Activated naive CD4-positive, alpha-beta T cell treated with anti-CD3 and anti-CD28 coated beads, Interleukin-2, amount 50 U/mL, for 16 hours (primary cell): ENCODE results near the gene RHOXF2.
"Not testable (repeated sequence)": the region's sequence is repeated elsewhere in the genome, so short reads cannot be mapped to it uniquely, and the experiment has no call there.

Experiments
- DNase-seq: peaks from one replicate; pipeline ENCODE4 v3.0.0-alpha.2; 2020

The RHOXF2 gene, protein sequence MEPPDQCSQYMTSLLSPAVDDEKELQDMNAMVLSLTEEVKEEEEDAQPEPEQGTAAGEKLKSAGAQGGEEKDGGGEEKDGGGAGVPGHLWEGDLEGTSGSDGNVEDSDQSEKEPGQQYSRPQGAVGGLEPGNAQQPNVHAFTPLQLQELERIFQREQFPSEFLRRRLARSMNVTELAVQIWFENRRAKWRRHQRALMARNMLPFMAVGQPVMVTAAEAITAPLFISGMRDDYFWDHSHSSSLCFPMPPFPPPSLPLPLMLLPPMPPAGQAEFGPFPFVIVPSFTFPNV

DNA sequence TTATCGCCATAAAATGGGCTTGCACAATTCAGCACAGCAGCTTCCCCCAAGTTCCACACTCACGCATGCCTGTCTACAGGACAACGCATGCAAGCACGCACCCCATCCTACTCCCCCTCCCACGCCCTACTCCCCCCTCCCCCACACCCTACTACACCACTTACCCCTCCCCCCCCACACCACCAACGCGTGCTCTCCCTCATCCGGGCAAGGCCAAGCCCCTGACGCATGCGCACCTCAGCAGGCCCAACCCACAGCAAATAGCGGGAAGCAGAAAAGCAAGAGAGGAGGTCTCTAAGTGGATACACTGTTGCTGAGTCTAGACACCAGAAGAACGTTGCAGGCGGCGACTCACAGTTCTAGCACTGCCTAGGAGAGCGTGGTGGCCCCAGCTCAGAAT is at the start of gene RHOXF2:
Gene RHOXF2, plus strand, starts transcription at position 301 of the 400 bp plus-strand sequence. CDS start 138 bp downstream, outside the sequence.
- DNase-seq = not testable (repeated sequence)

DNA sequence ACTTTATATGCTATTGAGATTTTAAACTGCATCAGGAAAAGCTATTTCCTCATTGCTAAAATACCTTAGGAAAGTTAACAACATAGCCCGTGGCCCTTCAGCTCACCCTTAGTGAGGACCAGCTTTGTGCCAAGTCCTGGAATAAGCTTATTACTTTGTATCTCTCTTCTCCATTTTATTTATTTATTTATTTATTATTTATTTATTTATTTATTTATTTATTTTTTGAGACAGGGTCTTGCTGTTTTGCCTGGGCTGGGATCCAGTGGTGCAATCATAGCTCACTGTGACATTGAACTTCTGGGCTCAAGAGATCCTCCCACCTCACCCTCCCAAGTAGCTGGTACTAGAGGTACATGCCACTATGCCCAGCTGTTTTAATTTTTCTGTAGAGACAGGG is 49.0 kb upstream of the RHOXF2 start:
- no peak for DNase-seq

DNA sequence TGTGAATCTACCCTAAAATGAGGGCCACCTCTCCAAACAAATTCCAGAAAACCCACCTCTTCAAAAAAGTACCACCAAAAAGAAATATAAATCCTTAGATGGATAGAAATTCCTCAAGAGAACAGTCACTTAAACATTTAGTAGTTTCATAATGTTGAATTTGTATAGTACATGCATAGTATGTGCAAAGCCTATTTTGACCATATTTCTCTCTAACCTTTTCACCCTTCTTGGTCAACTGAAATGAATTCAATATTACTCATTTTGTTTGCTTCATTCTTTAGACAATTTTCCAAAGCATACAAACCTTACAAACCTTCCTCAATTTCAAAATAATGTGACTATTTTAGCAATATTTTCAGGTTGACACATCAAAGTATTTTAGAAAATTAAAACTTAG is 46.8 kb upstream of the RHOXF2 start:
- DNase-seq = no peak

DNA sequence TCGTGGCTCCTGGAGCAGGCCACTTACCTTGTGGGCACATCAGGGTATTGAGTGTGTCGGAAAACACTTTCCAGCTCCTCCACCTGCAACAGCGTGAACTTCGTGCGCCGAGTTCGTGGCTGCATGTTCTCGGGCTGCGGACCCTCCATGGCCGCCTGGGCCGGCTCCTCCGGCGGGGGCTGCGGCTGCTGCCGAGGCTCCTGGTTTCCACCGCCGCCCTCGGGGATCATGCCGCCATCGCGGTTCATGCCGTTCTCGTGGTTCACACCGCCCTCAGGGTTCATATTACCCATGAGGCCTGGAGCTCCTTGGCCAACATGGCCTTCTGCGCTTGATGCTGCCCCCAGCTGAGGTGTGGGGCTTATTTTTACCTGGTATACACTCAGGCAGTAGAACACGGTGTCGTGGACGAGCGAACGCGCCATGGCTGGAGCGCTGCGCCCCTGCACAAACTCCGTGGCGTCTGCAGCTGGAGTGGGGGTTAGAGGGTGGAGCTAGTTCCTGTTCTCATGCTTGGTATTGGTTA is 42.9 kb upstream of the RHOXF2 start, which contains the start of gene RHOXF1:
Gene RHOXF1, minus strand, starts transcription at position 476 of the 526 bp plus-strand sequence. Its CDS starts 51 bp downstream, at position 425.
- DNase-seq = no peak

DNA sequence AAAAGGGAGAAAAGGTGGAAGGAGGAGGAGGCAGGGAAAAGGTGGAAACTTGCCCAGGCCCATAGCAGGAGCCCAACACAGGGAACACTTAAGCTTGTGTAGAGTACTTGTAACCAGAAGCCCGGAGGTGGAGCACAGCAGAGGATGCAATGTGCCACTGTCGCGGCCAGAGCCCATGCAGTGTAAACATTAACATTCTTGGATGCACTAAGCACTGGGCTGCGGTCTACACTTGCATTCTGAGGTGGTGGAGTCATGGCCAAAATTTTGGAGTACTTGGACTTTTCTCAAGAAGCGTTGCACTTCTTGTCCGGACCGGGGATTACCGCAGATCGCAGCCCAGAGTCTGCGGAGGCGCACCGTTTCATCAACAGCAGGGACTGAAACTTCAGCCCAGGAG is 38.2 kb upstream of the RHOXF2 start:
- DNase-seq = no peak

DNA sequence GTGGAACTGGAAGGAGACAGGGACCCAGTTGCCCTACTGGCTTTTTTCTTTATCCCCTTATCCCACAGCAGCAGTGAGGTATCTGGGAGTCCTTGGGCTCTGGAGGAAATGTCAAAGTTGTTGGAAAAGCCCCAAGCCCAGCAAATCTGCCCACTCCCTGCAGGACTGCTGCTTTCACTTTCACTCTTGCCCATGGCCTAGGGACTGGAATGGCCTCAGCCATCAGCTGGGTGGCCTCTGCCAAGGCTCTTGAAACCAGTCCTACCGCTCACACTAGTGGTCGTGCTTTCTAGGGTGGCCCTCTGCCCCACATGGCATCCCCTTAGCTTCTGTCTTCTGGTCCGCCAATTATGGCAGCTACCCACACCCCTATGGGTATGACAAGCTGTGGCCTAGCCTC is 33.0 kb upstream of the RHOXF2 start:
- no peak for DNase-seq

DNA sequence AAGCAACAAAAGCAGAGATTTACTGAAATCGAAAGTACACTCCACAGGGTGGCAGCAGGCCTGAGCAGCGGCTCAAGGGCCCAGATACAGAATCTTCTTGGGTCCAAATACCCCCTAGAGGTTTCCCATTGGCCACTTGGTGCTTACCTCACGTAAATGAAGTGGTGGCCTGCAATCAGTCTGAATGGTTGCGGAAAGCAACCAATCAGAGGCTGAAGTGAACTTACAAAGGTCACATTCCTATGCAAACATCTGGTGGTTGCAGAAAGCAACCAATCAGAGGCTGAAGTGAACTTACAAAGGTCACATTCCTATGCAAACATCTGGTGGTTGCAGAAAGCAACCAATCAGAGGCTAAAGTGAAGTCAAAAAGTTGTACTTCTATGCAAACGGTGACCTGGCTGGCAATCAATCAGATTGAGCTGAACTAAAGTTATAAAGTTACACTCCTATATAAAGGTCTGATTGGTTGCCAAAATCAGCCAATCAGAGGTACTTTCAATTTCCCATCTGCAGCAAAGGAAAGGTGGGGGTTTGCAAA is 30.0 kb upstream of the RHOXF2 start:
- DNase-seq = not testable (repeated sequence)

DNA sequence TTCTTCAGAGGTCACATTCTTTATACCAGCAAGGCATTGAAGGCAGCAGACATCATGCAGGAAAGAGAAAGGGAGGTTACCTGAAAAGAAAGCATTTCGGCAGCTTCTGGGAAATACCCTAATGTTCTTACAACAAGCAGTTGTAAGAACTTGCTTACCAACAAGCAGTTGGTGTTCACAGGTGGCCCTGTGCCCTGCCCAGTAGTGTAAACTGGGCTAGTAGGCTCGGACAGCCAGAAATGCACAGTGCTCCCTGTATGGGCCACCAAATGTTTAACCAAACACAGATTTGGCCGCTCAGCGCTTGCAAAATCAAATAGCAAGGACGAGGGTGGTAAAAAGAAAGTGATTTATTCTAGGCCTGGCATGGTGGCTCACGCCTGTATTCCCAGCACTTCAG is 22.3 kb upstream of the RHOXF2 start:
- DNase-seq = no peak

DNA sequence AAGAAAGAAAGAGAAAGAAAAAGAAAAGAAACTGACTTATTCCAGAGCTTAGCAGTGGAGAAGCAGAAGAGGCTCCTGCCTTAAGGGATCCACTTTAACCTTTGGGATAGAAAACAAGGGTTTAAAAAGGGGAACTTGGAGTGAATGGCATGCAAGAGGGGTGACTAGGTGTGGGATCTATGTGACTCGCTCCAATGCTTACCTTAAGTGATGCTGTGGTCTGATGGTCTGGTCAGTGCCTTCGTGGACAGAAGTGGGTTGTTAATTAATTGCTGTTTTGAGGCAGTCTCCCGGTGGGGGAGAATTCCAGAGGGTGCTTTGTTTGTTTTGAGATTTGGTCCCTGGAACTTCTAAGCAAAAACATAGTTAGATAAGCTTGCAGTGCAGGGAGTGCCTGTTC is 21.6 kb upstream of the RHOXF2 start:
- no peak for DNase-seq

DNA sequence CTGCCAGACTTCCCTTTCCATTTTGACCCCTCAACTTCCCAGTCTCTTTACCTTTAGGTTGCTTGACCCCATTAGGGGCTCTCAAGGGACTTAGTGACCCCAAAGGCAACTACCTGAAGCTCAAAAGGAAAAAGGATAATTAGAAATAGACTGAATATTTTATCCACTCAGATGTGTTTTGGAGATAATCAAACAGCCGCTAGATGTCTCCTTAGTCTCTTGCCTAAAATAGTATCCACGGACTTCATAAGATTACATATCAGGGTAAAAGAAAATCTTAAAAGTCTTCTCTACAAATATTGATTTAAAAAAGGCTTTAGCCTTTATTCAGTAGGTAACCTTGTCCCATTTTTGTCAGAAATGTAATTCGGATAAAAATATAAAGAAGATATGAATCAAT is 21.0 kb upstream of the RHOXF2 start:
- no peak for DNase-seq

DNA sequence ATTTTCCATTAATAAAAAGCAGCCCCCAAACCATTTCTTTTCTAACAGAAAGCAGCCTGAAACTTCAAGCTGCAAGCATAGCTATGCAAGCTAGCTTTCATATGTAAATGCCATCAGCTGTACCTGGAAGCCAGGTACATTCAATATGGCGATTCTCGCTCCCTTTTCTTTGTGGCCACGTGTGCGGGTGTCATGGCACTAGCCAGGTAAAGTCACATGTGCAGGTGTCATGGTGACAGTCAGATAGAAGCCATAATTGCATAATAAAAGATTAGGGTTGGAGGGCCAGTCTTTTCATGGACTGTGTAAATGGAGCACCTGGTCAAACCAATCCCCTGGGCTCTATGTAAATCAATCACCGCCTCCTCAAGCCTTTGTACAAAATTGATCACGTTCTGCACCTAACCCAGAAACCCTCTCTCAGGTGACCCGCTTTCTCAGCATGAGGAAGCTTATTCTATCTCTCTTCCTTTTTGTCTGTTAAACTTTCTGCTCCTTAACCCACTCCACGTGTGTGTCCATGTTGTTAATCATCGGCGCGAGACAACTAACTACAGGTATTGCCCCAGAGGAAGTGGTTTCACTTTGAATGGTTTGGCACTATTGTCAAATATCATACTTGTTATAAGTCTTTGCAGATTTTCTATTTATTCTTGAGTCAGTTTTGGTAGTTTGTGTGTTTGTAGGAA is 18.0 kb upstream of the RHOXF2 start:
- no peak for DNase-seq

DNA sequence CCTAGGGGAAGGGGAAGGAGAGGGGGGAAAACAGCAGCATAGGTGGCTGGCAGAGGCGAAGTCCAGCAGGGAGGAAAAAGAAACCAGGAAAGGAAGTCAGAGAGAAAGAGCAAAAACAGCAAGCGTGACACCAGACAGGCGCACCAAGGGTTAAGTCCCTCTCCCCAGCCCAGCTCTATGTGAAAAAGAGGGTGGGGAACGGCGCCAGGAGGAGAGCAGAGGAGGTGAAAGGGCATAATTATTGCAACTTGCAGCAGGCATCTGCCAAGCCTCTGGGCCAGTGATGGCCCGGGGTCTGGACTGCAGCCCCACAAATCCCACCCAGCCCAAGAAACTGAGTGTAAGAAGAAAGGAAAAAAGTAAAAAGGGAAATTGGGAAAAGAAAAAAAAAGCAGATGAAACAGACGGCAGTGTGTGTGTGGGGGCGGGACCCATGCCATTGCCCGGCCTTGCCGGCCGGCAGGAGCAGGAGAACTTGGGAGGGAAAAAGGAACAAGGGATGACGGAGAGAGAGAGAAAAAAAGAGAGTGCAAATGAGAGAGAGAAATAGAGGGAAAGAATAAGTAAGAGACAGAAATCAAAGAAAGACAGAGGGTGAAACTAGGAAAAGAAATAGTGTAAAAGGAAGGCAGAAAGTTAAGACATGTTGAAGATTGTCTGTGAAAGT is 14.1 kb upstream of the RHOXF2 start:
- no peak for DNase-seq

DNA sequence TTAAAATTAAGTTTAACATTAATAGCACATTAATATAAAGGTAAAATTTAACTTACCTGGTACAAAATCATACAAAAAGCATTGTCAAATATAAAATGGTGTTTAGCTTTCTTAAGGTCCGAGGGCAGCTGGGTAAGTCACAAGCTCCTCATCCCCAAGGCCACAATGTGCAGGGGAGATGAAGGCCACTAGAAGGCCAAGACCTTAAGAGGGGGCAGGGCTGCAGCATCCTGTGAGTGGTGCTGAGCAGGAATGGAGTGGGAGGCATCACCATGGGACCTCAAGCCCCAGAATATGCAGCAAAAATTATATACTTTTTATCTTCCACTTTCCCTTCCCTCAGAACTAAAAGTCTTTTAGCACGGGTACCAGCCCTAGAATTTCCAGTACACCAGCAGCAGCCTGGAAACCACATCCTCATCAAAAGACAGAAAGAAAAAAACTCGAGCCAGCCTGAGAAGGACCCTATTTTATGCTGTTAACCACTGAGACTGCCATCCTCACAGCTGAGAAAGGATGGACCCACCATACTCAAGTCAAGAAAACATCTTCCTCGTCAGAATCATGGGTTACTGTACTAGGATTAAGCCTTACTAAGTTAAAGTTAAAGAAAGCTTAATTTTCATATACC is 13.0 kb upstream of the RHOXF2 start:
- no peak for DNase-seq

DNA sequence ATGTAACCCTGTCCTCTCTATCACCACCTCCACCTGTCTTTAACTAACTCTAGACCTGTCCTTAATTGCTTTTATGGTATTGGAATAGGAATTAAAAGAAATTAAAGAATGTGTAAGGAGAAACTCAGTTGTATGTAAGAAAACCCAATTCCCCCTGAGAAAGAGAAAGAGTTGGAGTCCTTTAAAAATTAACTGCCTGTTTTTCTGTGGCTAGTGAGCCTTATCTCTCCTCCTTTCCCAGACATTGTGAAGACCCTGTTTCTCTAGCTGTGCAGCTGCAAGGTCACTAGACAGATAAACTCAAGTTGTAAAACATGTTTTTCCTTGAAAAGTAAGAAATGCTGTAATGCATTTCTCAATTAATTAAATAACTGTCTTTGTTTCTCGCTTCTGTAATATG is 12.1 kb upstream of the RHOXF2 start:
- not testable (repeated sequence) for DNase-seq

DNA sequence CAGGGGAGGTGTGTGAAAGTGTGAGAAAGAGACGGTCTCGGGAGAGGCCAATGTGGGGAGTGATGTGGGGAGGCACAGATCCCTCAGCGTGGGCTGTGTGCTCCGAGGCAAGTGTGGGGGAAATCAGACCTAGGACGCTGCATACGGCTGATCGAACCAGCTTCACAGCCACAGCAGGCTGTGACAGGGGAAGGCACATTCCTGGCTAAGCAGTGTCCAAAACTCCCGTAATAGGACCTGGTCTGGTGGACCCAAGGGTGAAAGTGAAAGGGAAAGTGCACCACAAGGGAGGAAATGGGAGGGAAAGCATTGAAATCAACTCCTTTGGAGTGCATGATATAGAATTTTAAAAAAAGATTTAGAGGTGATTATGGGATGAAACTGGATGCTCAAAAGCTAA is 10.9 kb upstream of the RHOXF2 start:
- no peak for DNase-seq

DNA sequence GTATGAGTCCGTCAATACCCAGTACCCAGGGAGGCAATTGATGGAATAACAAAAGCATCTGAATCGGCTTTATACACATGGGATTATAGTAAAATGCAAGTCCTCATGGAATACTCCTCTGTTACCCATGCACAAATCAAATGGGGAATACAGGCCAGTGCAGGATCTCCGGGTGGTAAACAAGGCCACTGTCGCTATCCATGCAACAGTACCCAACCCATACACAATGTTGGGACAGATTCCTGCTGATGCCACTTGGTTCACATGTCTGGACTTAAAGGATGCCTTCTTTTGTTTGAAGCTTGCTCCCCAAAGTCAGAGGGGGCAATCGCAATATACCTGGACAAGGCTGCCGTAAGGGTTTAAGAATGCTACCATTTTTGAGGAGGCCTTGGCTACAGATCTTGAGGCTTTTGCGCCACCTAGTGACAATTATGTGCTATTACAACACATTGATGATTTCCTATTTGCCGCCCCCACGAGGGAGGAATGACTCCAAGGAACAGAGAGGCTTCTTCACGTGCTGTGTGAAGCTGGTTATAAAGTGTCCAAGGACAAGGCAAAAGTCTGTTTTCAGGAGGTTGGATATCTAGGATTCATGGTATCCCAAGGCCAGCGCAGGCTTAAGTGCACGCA is 8.2 kb upstream of the RHOXF2 start:
- DNase-seq = not testable (repeated sequence)

DNA sequence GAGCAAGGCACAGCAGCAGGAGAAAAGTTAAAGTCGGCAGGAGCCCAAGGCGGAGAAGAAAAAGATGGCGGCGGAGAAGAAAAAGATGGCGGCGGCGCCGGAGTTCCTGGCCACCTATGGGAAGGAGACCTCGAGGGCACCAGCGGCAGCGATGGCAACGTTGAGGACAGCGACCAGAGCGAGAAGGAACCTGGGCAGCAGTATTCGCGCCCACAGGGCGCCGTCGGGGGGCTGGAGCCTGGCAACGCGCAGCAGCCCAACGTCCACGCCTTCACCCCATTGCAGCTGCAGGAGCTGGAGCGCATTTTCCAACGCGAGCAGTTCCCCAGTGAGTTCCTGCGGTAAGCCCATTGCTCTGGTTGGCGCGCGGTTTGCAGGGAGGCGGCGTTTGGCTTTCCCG is 673 bp downstream of the RHOXF2 start:
- not testable (repeated sequence) for DNase-seq

DNA sequence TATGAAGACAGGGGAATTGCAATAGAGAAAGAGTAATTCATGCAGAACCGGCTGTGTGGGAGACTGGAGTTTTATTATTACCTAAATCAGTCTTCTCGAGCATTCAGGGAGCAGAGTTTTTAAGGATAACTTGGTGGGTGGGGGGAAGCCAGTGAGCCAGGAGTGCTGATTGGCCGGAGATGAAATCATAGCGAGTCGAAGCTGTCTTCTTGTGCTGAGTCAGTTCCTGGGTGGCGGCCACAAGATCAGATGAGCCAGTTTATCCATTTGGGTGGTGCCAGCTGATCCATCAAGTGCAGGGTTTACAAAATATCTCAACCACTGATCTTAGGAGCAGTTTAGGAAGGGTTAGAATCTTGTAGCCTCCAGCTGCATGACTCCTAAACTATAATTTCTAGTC is 34.8 kb downstream of the RHOXF2 start:
- not testable (repeated sequence) for DNase-seq

DNA sequence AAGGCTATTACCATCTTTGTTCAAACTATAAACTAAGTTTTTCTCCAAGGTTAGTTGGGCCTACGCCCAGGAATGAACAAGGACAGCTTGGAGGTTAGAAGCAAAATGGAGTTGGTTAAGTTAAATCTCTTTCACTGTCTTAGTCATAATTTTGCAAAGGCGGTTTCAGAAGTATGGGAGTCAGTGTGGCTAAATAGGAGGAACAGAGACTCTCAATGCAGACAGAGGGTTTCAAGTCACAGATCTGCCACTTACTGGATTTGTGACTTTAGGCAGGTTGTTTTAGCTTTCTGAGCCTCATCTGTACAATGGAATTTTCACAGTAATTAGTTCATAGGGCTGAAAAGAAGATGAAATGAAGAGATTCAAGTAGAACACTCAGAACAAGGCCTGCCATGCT is 35.3 kb downstream of the RHOXF2 start:
- DNase-seq = not testable (repeated sequence)

DNA sequence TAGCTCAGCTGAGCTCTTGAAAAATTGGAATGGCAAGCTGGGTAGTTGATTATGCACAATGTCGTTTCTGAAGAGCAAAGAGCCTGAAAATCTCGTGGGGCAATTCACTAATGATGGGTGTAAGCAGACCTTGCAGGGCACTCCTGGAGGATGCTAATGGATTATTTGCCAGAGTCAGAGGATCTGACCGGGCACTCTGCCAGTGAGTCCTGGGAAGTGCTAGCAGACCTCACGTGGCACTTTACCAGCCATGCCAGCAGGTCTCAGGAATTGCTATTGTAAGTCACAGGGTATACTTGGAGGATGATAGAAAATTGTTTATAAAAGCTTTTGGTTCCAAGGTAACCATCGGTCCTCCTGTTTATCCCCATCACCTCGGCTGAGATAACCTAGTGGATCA is 37.4 kb downstream of the RHOXF2 start:
- DNase-seq = not testable (repeated sequence)

DNA sequence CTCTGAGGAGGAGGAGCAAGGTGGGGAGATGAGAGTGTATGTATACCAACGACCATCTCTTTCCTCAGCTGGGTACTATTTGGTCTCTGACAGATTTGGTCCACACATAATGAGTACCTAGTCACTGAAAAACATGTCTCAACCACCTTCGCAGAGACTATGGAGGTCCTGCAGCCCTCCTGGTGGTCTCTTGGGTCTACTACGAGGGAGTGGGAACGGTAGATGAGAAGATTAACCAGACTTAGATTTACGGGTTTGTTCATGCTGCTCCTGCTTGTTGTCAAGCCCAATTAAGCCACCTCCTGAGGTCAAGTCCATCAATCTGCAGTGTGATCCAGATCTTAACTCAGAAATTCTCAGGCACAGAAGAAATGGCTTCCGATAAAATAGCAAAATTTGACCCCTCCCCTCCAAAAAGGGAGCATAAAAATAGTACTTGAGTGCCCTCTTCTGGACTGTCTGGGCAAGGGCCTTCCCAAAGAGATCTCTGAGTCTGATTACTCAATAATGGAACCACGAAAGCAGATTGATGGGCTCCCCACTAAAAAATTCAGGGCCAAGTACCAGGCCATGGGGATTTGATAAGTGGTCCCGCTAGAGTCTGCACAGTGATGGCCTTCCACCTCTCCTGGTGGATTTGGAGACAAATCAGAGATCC is 38.3 kb downstream of the RHOXF2 start:
- DNase-seq = not testable (repeated sequence)

DNA sequence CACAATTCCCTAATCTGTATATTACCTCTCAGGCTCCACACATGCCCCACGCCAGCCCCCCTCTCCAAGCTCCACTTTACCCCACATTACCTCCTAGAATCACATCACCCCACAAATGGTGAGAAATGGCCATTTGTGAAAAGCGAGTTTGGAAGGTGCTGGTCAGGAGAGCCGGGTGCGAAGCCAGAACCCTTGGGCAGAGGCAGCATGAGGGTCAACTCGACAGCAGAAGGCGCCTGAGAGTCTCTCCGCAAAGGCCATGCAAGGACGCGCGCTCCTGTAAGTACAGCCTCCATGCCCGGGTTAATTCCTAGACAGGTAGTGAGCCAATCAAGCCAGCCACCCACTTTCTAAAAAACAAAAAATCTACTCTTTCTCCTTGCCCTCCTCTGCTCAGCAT is 42.4 kb downstream of the RHOXF2 start:
- no peak for DNase-seq
